HepG2 (cell line): Measurements from ENCODE around the gene PNPLA8. TPM values are rescaled to one million over a fixed set of nuclear protein-coding genes. Genes with fewer than 3 reads are reported as not detected.

Experiments used
- ATAC-seq: fragments of 200-7000 bp; cut with Tn5 transposase; 3 replicates; pipeline ENCODE4 v1.9.1; 2020; ENCODE audit warnings: mild to moderate bottlenecking, moderate library complexity
- BruUV-seq: library from RNA; stranded (reverse); fragments of 400-500 nt; replicated peaks from 2 replicates; lab custom pipeline; 2021; lab: Mats Ljungman, UMichigan
- CTCF ChIA-PET: fragments of 300-600 bp; formaldehyde crosslinking; extraction: SDS; loops from one replicate; lab custom pipeline; 2021; ENCODE audit warnings: low total read pairs, inconsistent platforms, low intra/inter-chr PET ratio; lab: Yijun Ruan, JAX
- POLR2A ChIA-PET: fragments of 350-600 bp; sonication (Branson Sonifier 250); formaldehyde crosslinking; loops from one replicate; lab custom pipeline; 2020; ENCODE audit warnings: antibody characterized with exemption, inconsistent platforms; lab: Yijun Ruan, JAX
- DNase-seq: peaks from one replicate; pipeline ENCODE4 v3.0.0-alpha.2; 2015; ENCODE audit warnings: low spot score
- FAIRE-seq: peaks from 3 replicates; lab custom pipeline; 2011; peaks lifted over from hg19 to GRCh38; lab: Jason Lieb, UNC
- H2AFZ ChIP-seq: one replicate; pipeline ENCODE4 v1.6.1; 2011; ENCODE audit warnings: low read length, inconsistent platforms
- H3K27ac ChIP-seq: fragments of 300-600 bp; 3 replicates; pipeline ENCODE4 v1.8.0; 2011; ENCODE audit warnings: mixed run types, mild to moderate bottlenecking, mixed read lengths, low read length, inconsistent platforms; ENCODE audit not compliant: insufficient read depth; ENCODE audit errors: extremely low read length
- H3K27me3 ChIP-seq, 2 experiments: fragments of 200-600 bp in 1 of 2; 2 replicates in 1 of 2; 3 replicates in 1 of 2; pipeline versions ENCODE4 v1.6.0 to v1.8.0; 2011; ENCODE audit warnings: low read length in 2 of 2, mild to moderate bottlenecking in 2 of 2, moderate library complexity in 2 of 2, inconsistent platforms in 1 of 2; ENCODE audit not compliant: insufficient read depth in 2 of 2, control insufficient read depth in 1 of 2
- H3K36me3 ChIP-seq, 2 experiments: fragments of 200-600 bp in 1 of 2; replicated peaks in 1 of 2; 2 replicates in 1 of 2; 3 replicates in 1 of 2; pipeline versions ENCODE4 v1.5.1 to v1.8.0; 2011; ENCODE audit warnings: low read length in 2 of 2, inconsistent platforms in 1 of 2; ENCODE audit not compliant: insufficient read depth in 2 of 2, control insufficient read depth in 1 of 2
- H3K4me1 ChIP-seq: 2 replicates; pipeline ENCODE4 v1.5.1; 2012; ENCODE audit warnings: low read length, inconsistent platforms; ENCODE audit not compliant: insufficient read depth
- H3K4me2 ChIP-seq: 2 replicates; pipeline ENCODE4 v1.6.0; 2011; ENCODE audit warnings: low read depth, low read length, inconsistent platforms
- H3K4me3 ChIP-seq, 3 experiments: fragments of 200-600 bp in 1 of 3; sonication (generic), shearing (Covaris generic) in 1 of 3; replicated peaks in 1 of 3; 2 replicates each; pipeline ENCODE4 v1.5.1; 2011 to 2016; ENCODE audit warnings: low read length in 3 of 3, inconsistent platforms in 2 of 3, low read depth in 2 of 3, mild to moderate bottlenecking in 2 of 3, control low read depth in 1 of 3, mixed read lengths in 1 of 3; ENCODE audit not compliant: insufficient read depth in 1 of 3
- H3K79me2 ChIP-seq: one replicate; pipeline ENCODE4 v1.6.1; 2011; ENCODE audit warnings: low read length, inconsistent platforms; ENCODE audit not compliant: insufficient read depth
- H3K9ac ChIP-seq: 2 replicates; pipeline ENCODE4 v1.6.0; 2011; ENCODE audit warnings: mild to moderate bottlenecking, low read depth, low read length, inconsistent platforms; ENCODE audit not compliant: insufficient read depth
- H3K9me3 ChIP-seq: 2 replicates; pipeline ENCODE4 v1.5.1; 2012; ENCODE audit warnings: mild to moderate bottlenecking, low read length
- H4K20me1 ChIP-seq: 2 replicates; pipeline ENCODE4 v1.6.0; 2011; ENCODE audit warnings: inconsistent platforms, mild to moderate bottlenecking, low read length, moderate library complexity; ENCODE audit not compliant: insufficient read depth
- FOXP1 ChIP-seq, 2 experiments: fragments of 450-650 bp in 1 of 2; IDR thresholded peaks; 2 replicates each; pipeline ENCODE4 v1.6.1; 2017 to 2018; ENCODE audit warnings: antibody characterized with exemption in 1 of 2
- PHF21A ChIP-seq: sonication (generic); formaldehyde crosslinking; IDR thresholded peaks from 2 replicates; pipeline ENCODE4 v1.5.0; 2020; ENCODE audit warnings: mild to moderate bottlenecking, missing genetic modification reagents
- RNF219 ChIP-seq: sonication (generic); formaldehyde crosslinking; IDR thresholded peaks from 2 replicates; pipeline ENCODE4 v1.5.0; 2020; ENCODE audit warnings: mild to moderate bottlenecking, missing genetic modification reagents
- SMAD1 ChIP-seq: sonication (generic); formaldehyde crosslinking; IDR thresholded peaks from 2 replicates; pipeline ENCODE4 v1.4.0; 2020; ENCODE audit warnings: missing genetic modification reagents, low read depth, mild to moderate bottlenecking, borderline replicate concordance
- ZMYM2 ChIP-seq: sonication (generic); formaldehyde crosslinking; IDR thresholded peaks from 2 replicates; pipeline ENCODE4 v1.8.0; 2022; ENCODE audit warnings: mild to moderate bottlenecking, missing genetic modification reagents
- ZNF280B ChIP-seq: sonication (generic); formaldehyde crosslinking; IDR thresholded peaks from 2 replicates; pipeline ENCODE4 v1.5.0; 2020; ENCODE audit warnings: missing genetic modification reagents, mild to moderate bottlenecking, borderline replicate concordance
- ZNF546 ChIP-seq: sonication (generic); formaldehyde crosslinking; conservative IDR thresholded peaks from 2 replicates; pipeline ENCODE4 v1.8.1; 2023; ENCODE audit warnings: mild to moderate bottlenecking, missing genetic modification reagents
- ZNF615 ChIP-seq: sonication (generic); formaldehyde crosslinking; IDR thresholded peaks from 2 replicates; pipeline ENCODE4 v1.5.0; 2020; ENCODE audit warnings: mild to moderate bottlenecking, missing genetic modification reagents, borderline replicate concordance
- in situ Hi-C: cut with HindIII; loops from 2 replicates; pipeline ENCODE4 v1.10.0; 2017; ENCODE audit warnings: low pct_unique_long_range_greater_than_20kb; ENCODE audit not compliant: extremely low pct_ligation_motif_present
- intact Hi-C: fragments of 100-400 bp; cut with micrococcal nuclease; formaldehyde crosslinking; loops from one replicate; pipeline ENCODE4 v1.10.0; 2022; ENCODE audit not compliant: unreplicated experiment
- polyA plus RNA-seq, 8 experiments: library from polyadenylated mRNA; depleted of rRNA in 3 of 8; stranded (reverse) in 7 of 8; unstranded in 1 of 8; fragments of >200 nt; fragmentation: Illumina TruSeq in 4 of 8; extraction: Trizol in 4 of 8; gene quantifications; 2 replicates each; pipeline versions ENCODE4 v1.2.1 to v1.2.3, GENCODE V29; 2011 to 2016; ENCODE audit warnings: low read depth in 4 of 8, missing spikeins in 1 of 8, mixed read lengths in 1 of 8; ENCODE audit not compliant: insufficient read depth in 1 of 8
- total RNA-seq, 5 experiments: library from RNA; depleted of rRNA; stranded (reverse); fragments of >200 nt; fragmentation: Illumina TruSeq; extraction: Trizol; gene quantifications; 2 replicates each; pipeline ENCODE4 v1.2.3, GENCODE V29; 2016; ENCODE audit warnings: low read depth in 1 of 5

The PNPLA8 gene
- total and polyA plus RNA-seq, 2 of the 13 experiments (the other 11 are each of a cell fraction or from before 2014, with no cell fraction given): 6.3 to 11.4 TPM

GRCh38 chr7:108488768-108489538, 37.0 kb downstream of the PNPLA8 start (continued):
- TF ChIP-seq RNF219 (CRISPR knock-in tag) (no peak), ZNF280B (CRISPR knock-in tag) (no peak), ZNF546 (CRISPR knock-in tag) (no peak), FOXP1 (IDR thresholded peaks at IDR 0.05) (no peak), FOXP1 (CRISPR knock-in tag; IDR thresholded peaks at IDR 0.05) (no peak)

DNA sequence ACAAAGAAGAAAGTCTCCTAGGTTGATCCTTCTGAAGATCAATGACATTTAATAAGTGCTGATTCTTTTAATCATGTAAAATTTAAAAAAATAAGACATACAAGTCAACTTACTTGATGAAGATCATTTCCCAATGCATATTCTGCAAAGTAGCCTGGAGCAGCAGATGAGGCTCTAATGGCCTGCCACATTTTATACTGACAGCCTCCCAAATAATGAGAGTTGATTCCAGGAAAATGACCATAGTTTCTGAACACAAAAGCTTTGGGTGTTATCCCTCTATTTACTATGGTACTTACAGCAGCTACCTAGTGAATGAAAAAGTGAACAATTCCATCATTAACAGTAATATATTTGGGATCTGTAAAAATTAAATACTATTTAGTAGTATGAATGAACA, 38.3 kb downstream of the PNPLA8 start:
- H2AFZ ChIP-seq: no peak overlapping the region
- no peak for FAIRE-seq
- no peak for DNase-seq
- ChIA-PET POLR2A (no interaction called here), CTCF (no interaction called here)
- H3K27me3 ChIP-seq: no peaks in the 10 kb centered on the region
- H3K36me3 ChIP-seq: no peaks in the 10 kb centered on the region
- H4K20me1 ChIP-seq: no peaks in the 10 kb centered on the region
- no peak overlapping the region for H3K27ac ChIP-seq
- no peaks in the 10 kb centered on the region for H3K79me2 ChIP-seq
- H3K4me3 ChIP-seq: no peak overlapping the region
- in situ Hi-C loops: no loop called here
- intact Hi-C loops: no loop called here
- ATAC-seq: no peak
- no peaks in the 10 kb centered on the region for H3K9me3 ChIP-seq
- TF ChIP-seq SMAD1 (CRISPR knock-in tag): no peak
- no peak for TF ChIP-seq ZMYM2
- no peak for TF ChIP-seq ZNF615 (CRISPR knock-in tag)
- TF ChIP-seq PHF21A (CRISPR knock-in tag): no peak
- TF ChIP-seq, all 625 proteins: peak for 0
- Histone ChIP-seq H3K9ac (no peak overlapping the region), H3K4me2 (no peak overlapping the region), H3K4me1 (no peaks in the 10 kb centered on the region)
- no TSS peak for BruUV-seq
